HG03095 (cell line): Measurements from ENCODE around the gene FAM13B.
"Not testable (repeated sequence)": the region's sequence is repeated elsewhere in the genome, so short reads cannot be mapped to it uniquely, and the experiment has no call there.

Experiments used
- ATAC-seq: cut with Tn5 transposase; IDR thresholded peaks from one replicate; pipeline ENCODE4 v1.9.1; 2021; ENCODE audit warnings: moderate library complexity; ENCODE audit not compliant: unreplicated experiment

The FAM13B gene

GRCh38 chr5:138035605-138036537 is 3.0 kb upstream of the FAM13B start:
- peak; percentile 36 for ATAC-seq

GRCh38 chr5:138033907-138034306 is 1.0 kb upstream of the FAM13B start:
- no peak for ATAC-seq

GRCh38 chr5:138033386-138033808 is 518 bp upstream of the FAM13B start:
- ATAC-seq, result peak; percentile 10

- peak; percentile 32 for ATAC-seq
These were observed 779 bp downstream of the FAM13B start for GRCh38 chr5:138032028-138032571.

GRCh38 chr5:138029944-138030343 is 2.9 kb downstream of the FAM13B start:
- ATAC-seq, result no peak

- no peak for ATAC-seq
These were observed 3.4 kb downstream of the FAM13B start for GRCh38 chr5:138029501-138029900.

- ATAC-seq, result no peak
These were observed 3.9 kb downstream of the FAM13B start for GRCh38 chr5:138028971-138029365.

GRCh38 chr5:138028262-138028970 is 4.5 kb downstream of the FAM13B start:
- ATAC-seq, result not testable (repeated sequence)

GRCh38 chr5:138026793-138027192 is 6.1 kb downstream of the FAM13B start:
- ATAC-seq, result not testable (repeated sequence)

GRCh38 chr5:138025285-138025684 is 7.6 kb downstream of the FAM13B start:
- ATAC-seq, result no peak

- ATAC-seq, result no peak
These were observed 8.8 kb downstream of the FAM13B start for GRCh38 chr5:138024117-138024516.

- ATAC-seq, result no peak
These were observed 10.0 kb downstream of the FAM13B start for GRCh38 chr5:138022912-138023311.

GRCh38 chr5:138021771-138022170 is 11.1 kb downstream of the FAM13B start:
- ATAC-seq, result no peak

- no peak for ATAC-seq
These were observed 14.0 kb downstream of the FAM13B start for GRCh38 chr5:138018849-138019248.

- ATAC-seq, result no peak
These were observed 17.0 kb downstream of the FAM13B start for GRCh38 chr5:138015916-138016315.

- ATAC-seq, result no peak
These were observed 20.9 kb downstream of the FAM13B start for GRCh38 chr5:138011991-138012390.

GRCh38 chr5:138000102-138000723 is 32.7 kb downstream of the FAM13B start:
- no peak for ATAC-seq

GRCh38 chr5:137997726-137998213 is 35.1 kb downstream of the FAM13B start:
- ATAC-seq, result no peak

GRCh38 chr5:137995749-137996128 is 37.1 kb downstream of the FAM13B start:
- no peak for ATAC-seq

- no peak for ATAC-seq
These were observed 37.7 kb downstream of the FAM13B start for GRCh38 chr5:137995077-137995748.

GRCh38 chr5:137994556-137994955 is 38.3 kb downstream of the FAM13B start:
- ATAC-seq, result no peak
